ENCODE results near the gene ATP1A3.

Gene ATP1A3

GRCh38 chr19:42030645-42031440 lies 36.8 kb upstream of the ATP1A3 start:
- Histone ChIP-seq H3K4me3 (ENCODE audit: insufficient read depth, low read depth, low read length) (no peak overlapping the region), H3K4me1 (ENCODE audit: control insufficient read depth, insufficient read depth, low read length) (peaks cover 4% of the 10 kb centered on the region), H3K9me3 (ENCODE audit: control insufficient read depth, low read length) (no peaks in the 10 kb centered on the region), H3K27ac (ENCODE audit: insufficient read depth, low read depth, low read length, poor library complexity, severe bottlenecking) (no peak overlapping the region), H3K27me3 (ENCODE audit: control insufficient read depth, insufficient read depth, low read length, poor library complexity, severe bottlenecking) (no peaks in the 10 kb centered on the region), H3K36me3 (ENCODE audit: control insufficient read depth, insufficient read depth, low read length) (peaks cover 4% of the 10 kb centered on the region)
- 93 to 97% methylated on average over 7 of the region's 7 CpGs for whole genome bisulfite sequencing, 2 experiments

- no peak overlapping the region for H3K27ac ChIP-seq (ENCODE audit: insufficient read depth, low read depth, low read length, poor library complexity, severe bottlenecking)
- WGBS, 2 experiments = 54% methylated on average over 8 of the region's 8 CpGs
- H3K27me3 ChIP-seq (ENCODE audit: control insufficient read depth, insufficient read depth, low read length, poor library complexity, severe bottlenecking) = no peaks in the 10 kb centered on the region
- H3K9me3 ChIP-seq (ENCODE audit: control insufficient read depth, low read length) = no peaks in the 10 kb centered on the region
- peaks cover 4% of the 10 kb centered on the region for H3K4me1 ChIP-seq (ENCODE audit: control insufficient read depth, insufficient read depth, low read length)
- peaks cover 4% of the 10 kb centered on the region for H3K36me3 ChIP-seq (ENCODE audit: control insufficient read depth, insufficient read depth, low read length)
- peak overlapping the region; percentile 12 for H3K4me3 ChIP-seq (ENCODE audit: insufficient read depth, low read depth, low read length)
Measured at GRCh38 chr19:42028304-42029216, 34.5 kb upstream of the ATP1A3 start.

GRCh38 chr19:42024622-42025111 lies 30.6 kb upstream of the ATP1A3 start:
- Histone ChIP-seq H3K4me1 (ENCODE audit: control insufficient read depth, insufficient read depth, low read length) (no peaks in the 10 kb centered on the region), H3K9me3 (ENCODE audit: control insufficient read depth, low read length) (no peaks in the 10 kb centered on the region), H3K27me3 (ENCODE audit: control insufficient read depth, insufficient read depth, low read length, poor library complexity, severe bottlenecking) (no peaks in the 10 kb centered on the region), H3K27ac (ENCODE audit: insufficient read depth, low read depth, low read length, poor library complexity, severe bottlenecking) (no peak overlapping the region), H3K36me3 (ENCODE audit: control insufficient read depth, insufficient read depth, low read length) (peaks cover 8% of the 10 kb centered on the region), H3K4me3 (ENCODE audit: insufficient read depth, low read depth, low read length) (no peak overlapping the region)
- 94 to 95% methylated on average over 12 of the region's 12 CpGs for WGBS, 2 experiments

GRCh38 chr19:42023943-42024260 lies 29.9 kb upstream of the ATP1A3 start:
- 86 to 88% methylated on average over 4 of the region's 4 CpGs for WGBS, 2 experiments
- no peaks in the 10 kb centered on the region for H3K27me3 ChIP-seq (ENCODE audit: control insufficient read depth, insufficient read depth, low read length, poor library complexity, severe bottlenecking)
- H3K4me3 ChIP-seq (ENCODE audit: insufficient read depth, low read depth, low read length) = no peak overlapping the region
- H3K9me3 ChIP-seq (ENCODE audit: control insufficient read depth, low read length) = no peaks in the 10 kb centered on the region
- no peak overlapping the region for H3K27ac ChIP-seq (ENCODE audit: insufficient read depth, low read depth, low read length, poor library complexity, severe bottlenecking)
- H3K36me3 ChIP-seq (ENCODE audit: control insufficient read depth, insufficient read depth, low read length) = peaks cover 8% of the 10 kb centered on the region
- H3K4me1 ChIP-seq (ENCODE audit: control insufficient read depth, insufficient read depth, low read length) = no peaks in the 10 kb centered on the region

- H3K27me3 ChIP-seq (ENCODE audit: control insufficient read depth, insufficient read depth, low read length, poor library complexity, severe bottlenecking) = no peaks in the 10 kb centered on the region
- peaks cover 8% of the 10 kb centered on the region for H3K36me3 ChIP-seq (ENCODE audit: control insufficient read depth, insufficient read depth, low read length)
- no peaks in the 10 kb centered on the region for H3K4me1 ChIP-seq (ENCODE audit: control insufficient read depth, insufficient read depth, low read length)
- H3K27ac ChIP-seq (ENCODE audit: insufficient read depth, low read depth, low read length, poor library complexity, severe bottlenecking) = no peak overlapping the region
- H3K4me3 ChIP-seq (ENCODE audit: insufficient read depth, low read depth, low read length) = no peak overlapping the region
- no peaks in the 10 kb centered on the region for H3K9me3 ChIP-seq (ENCODE audit: control insufficient read depth, low read length)
- WGBS, 2 experiments = 75 to 79% methylated on average over 17 of the region's 17 CpGs
Measured at GRCh38 chr19:42023121-42023942, 29.3 kb upstream of the ATP1A3 start.

GRCh38 chr19:42022616-42023015 lies 28.6 kb upstream of the ATP1A3 start:
- Histone ChIP-seq H3K27me3 (ENCODE audit: control insufficient read depth, insufficient read depth, low read length, poor library complexity, severe bottlenecking) (no peaks in the 10 kb centered on the region), H3K36me3 (ENCODE audit: control insufficient read depth, insufficient read depth, low read length) (peaks cover 8% of the 10 kb centered on the region), H3K4me1 (ENCODE audit: control insufficient read depth, insufficient read depth, low read length) (no peaks in the 10 kb centered on the region), H3K4me3 (ENCODE audit: insufficient read depth, low read depth, low read length) (no peak overlapping the region), H3K9me3 (ENCODE audit: control insufficient read depth, low read length) (no peaks in the 10 kb centered on the region), H3K27ac (ENCODE audit: insufficient read depth, low read depth, low read length, poor library complexity, severe bottlenecking) (no peak overlapping the region)
- WGBS, 2 experiments = 90 to 94% methylated on average over 5 of the region's 5 CpGs

GRCh38 chr19:42021185-42021584 lies 27.2 kb upstream of the ATP1A3 start:
- WGBS, 2 experiments = 94 to 95% methylated on average over 15 of the region's 15 CpGs
- Histone ChIP-seq H3K4me1 (ENCODE audit: control insufficient read depth, insufficient read depth, low read length) (no peaks in the 10 kb centered on the region), H3K4me3 (ENCODE audit: insufficient read depth, low read depth, low read length) (no peak overlapping the region), H3K9me3 (ENCODE audit: control insufficient read depth, low read length) (no peaks in the 10 kb centered on the region), H3K27me3 (ENCODE audit: control insufficient read depth, insufficient read depth, low read length, poor library complexity, severe bottlenecking) (no peaks in the 10 kb centered on the region), H3K27ac (ENCODE audit: insufficient read depth, low read depth, low read length, poor library complexity, severe bottlenecking) (no peak overlapping the region), H3K36me3 (ENCODE audit: control insufficient read depth, insufficient read depth, low read length) (peaks cover 8% of the 10 kb centered on the region)

GRCh38 chr19:42018503-42019193 lies 24.6 kb upstream of the ATP1A3 start:
- Histone ChIP-seq H3K4me3 (ENCODE audit: insufficient read depth, low read depth, low read length) (no peak overlapping the region), H3K27me3 (ENCODE audit: control insufficient read depth, insufficient read depth, low read length, poor library complexity, severe bottlenecking) (no peaks in the 10 kb centered on the region), H3K36me3 (ENCODE audit: control insufficient read depth, insufficient read depth, low read length) (peaks cover 8% of the 10 kb centered on the region), H3K9me3 (ENCODE audit: control insufficient read depth, low read length) (no peaks in the 10 kb centered on the region), H3K4me1 (ENCODE audit: control insufficient read depth, insufficient read depth, low read length) (no peaks in the 10 kb centered on the region), H3K27ac (ENCODE audit: insufficient read depth, low read depth, low read length, poor library complexity, severe bottlenecking) (no peak overlapping the region)
- 91 to 93% methylated on average over 10 to 11 of the region's 11 CpGs for WGBS, 2 experiments

GRCh38 chr19:42017040-42017439 lies 23.0 kb upstream of the ATP1A3 start:
- Histone ChIP-seq H3K27me3 (ENCODE audit: control insufficient read depth, insufficient read depth, low read length, poor library complexity, severe bottlenecking) (no peaks in the 10 kb centered on the region), H3K36me3 (ENCODE audit: control insufficient read depth, insufficient read depth, low read length) (peaks cover 4% of the 10 kb centered on the region), H3K9me3 (ENCODE audit: control insufficient read depth, low read length) (no peaks in the 10 kb centered on the region), H3K4me1 (ENCODE audit: control insufficient read depth, insufficient read depth, low read length) (no peaks in the 10 kb centered on the region), H3K27ac (ENCODE audit: insufficient read depth, low read depth, low read length, poor library complexity, severe bottlenecking) (no peak overlapping the region), H3K4me3 (ENCODE audit: insufficient read depth, low read depth, low read length) (no peak overlapping the region)
- 96 to 97% methylated on average over 8 of the region's 8 CpGs for WGBS, 2 experiments

Data from ectodermal cell (in vitro differentiated cells).